B cell (primary cell): ENCODE measurements around the gene NAXD.

ENCODE experiments used
- CTCF ChIP-seq: fragments of 200-600 bp; IDR thresholded peaks from one replicate; pipeline ENCODE4 v1.8.0; 2022; ENCODE audit warnings: antibody characterized with exemption, mild to moderate bottlenecking
- EZH2 ChIP-seq: IDR thresholded peaks from 2 replicates; pipeline ENCODE4 v1.6.1; 2012; ENCODE audit warnings: borderline replicate concordance, low read depth, mild to moderate bottlenecking, moderate library complexity, low read length; ENCODE audit not compliant: insufficient read depth, poor library complexity, severe bottlenecking

GRCh38 chr13:110643768-110644421, 28.6 kb downstream of the NAXD start:
- TF ChIP-seq CTCF (no peak), EZH2 (no peak)
